Mesothelial cell of epicardium (in vitro differentiated cells): ENCODE measurements around the gene FMN2. TPM values are rescaled to one million over a fixed set of nuclear protein-coding genes. Genes with fewer than 3 reads are reported as not detected.

ENCODE experiments used
- DNase-seq, 2 experiments: peaks; one replicate each; pipeline ENCODE4 v3.0.0; 2021; ENCODE audit warnings: low spot score in 2 of 2; ENCODE audit not compliant: unreplicated experiment in 2 of 2
- H3K27ac Mint-ChIP-seq: 2 replicates; pipeline ENCODE4 v1.8.0; 2021; ENCODE audit warnings: mixed read lengths
- H3K27me3 Mint-ChIP-seq: 2 replicates; pipeline ENCODE4 v1.8.0; 2021; ENCODE audit warnings: low read depth, mixed read lengths
- H3K36me3 Mint-ChIP-seq: 2 replicates; pipeline ENCODE4 v1.8.0; 2021; ENCODE audit warnings: mixed read lengths
- H3K4me1 Mint-ChIP-seq: 2 replicates; pipeline ENCODE4 v1.8.0; 2021; ENCODE audit warnings: mixed read lengths
- H3K4me3 Mint-ChIP-seq: 2 replicates; pipeline ENCODE4 v1.8.0; 2021; ENCODE audit warnings: mild to moderate bottlenecking, moderate library complexity, mixed read lengths
- H3K9me3 Mint-ChIP-seq: 2 replicates; pipeline ENCODE4 v1.8.0; 2021; ENCODE audit warnings: mixed read lengths
- total RNA-seq: library from RNA; stranded (reverse); gene quantifications from 3 replicates; pipeline ENCODE4 v1.2.1, GENCODE V29; 2021
- TF ChIP-seq, protein P1 (sequence below): fragments of 200-600 bp; sonication (generic); IDR thresholded peaks from one replicate; pipeline ENCODE4 v1.5.0; 2021; ENCODE audit warnings: antibody characterized with exemption; ENCODE audit not compliant: unreplicated experiment

FMN2 gene
- total RNA-seq, 1 donor from 2014 or later, result 0.54 TPM

DNA sequence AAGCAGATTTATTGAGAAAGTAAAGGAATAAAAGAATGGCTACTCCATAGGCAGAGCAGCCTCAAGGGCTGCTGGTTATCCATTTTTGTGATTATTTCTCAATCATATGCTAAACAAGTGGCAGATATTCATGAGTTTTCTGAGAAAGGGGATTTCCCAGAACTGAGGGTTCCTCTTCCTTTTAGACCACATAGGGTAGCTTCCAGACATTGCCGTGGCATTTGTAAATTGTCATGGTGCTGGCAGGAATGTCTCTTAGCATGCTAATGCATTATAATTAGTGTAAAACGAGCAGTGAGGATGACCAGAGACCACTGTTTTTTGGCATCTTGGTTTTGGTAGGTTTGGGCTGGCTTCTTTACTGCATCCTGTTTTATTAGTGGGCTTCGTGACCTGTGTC is 16.8 kb upstream of the FMN2 start:
- no peaks in the 10 kb centered on the region for H3K4me1 Mint-ChIP-seq
- no peak overlapping the region for H3K4me3 Mint-ChIP-seq
- H3K9me3 Mint-ChIP-seq, result peaks cover 6% of the 10 kb centered on the region
- no peaks in the 10 kb centered on the region for H3K36me3 Mint-ChIP-seq
- H3K27ac Mint-ChIP-seq, result no peak overlapping the region
- no peaks in the 10 kb centered on the region for H3K27me3 Mint-ChIP-seq
- no peak for DNase-seq
- TF ChIP-seq, protein P1, sequence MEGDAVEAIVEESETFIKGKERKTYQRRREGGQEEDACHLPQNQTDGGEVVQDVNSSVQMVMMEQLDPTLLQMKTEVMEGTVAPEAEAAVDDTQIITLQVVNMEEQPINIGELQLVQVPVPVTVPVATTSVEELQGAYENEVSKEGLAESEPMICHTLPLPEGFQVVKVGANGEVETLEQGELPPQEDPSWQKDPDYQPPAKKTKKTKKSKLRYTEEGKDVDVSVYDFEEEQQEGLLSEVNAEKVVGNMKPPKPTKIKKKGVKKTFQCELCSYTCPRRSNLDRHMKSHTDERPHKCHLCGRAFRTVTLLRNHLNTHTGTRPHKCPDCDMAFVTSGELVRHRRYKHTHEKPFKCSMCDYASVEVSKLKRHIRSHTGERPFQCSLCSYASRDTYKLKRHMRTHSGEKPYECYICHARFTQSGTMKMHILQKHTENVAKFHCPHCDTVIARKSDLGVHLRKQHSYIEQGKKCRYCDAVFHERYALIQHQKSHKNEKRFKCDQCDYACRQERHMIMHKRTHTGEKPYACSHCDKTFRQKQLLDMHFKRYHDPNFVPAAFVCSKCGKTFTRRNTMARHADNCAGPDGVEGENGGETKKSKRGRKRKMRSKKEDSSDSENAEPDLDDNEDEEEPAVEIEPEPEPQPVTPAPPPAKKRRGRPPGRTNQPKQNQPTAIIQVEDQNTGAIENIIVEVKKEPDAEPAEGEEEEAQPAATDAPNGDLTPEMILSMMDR, result no peak

DNA sequence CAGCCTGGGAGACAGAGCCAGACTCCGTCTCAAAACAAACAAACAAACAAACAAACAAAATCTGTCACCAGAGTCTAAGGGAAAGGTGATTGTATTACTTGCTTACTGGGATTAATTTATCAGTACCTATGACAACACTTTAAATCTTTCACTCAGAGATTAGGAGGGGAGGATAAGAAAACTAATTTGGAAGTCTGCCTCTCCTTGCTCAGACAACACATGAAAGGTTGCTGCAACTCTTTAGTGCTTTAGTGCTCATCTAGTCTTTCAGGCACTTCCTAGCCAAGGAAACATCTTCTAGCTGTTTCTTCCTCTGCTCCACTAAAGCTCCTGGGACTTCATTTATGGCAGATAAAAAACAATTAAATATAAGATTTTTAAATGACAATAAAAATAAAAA is 7.3 kb upstream of the FMN2 start:
- Mint-ChIP-seq H3K9me3 (no peaks in the 10 kb centered on the region), H3K27me3 (peaks cover 46% of the 10 kb centered on the region), H3K4me1 (no peaks in the 10 kb centered on the region), H3K27ac (no peak overlapping the region), H3K36me3 (no peaks in the 10 kb centered on the region), H3K4me3 (no peak overlapping the region)
- TF ChIP-seq, protein P1, result no peak
- no peak for DNase-seq

DNA sequence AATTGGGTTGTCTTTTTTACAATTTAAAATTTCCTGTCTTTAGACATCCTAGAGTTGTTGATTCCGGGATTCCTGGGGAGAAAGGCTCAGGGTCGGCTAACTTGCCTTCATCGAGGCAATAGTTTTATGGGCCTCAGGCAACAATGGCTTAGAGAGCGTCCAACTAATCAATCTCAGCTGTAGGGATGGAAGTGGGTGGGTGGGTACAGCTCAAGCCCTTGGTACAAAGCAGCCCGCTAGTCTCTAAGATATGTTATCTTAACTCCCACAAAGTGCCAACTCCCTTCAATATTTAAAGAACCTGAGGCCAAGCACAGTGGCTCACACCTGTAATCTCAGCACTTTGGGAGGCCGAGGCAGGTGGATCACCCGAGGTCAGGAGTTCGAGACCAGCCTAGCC is 6.9 kb upstream of the FMN2 start:
- H3K9me3 Mint-ChIP-seq, result no peaks in the 10 kb centered on the region
- H3K4me1 Mint-ChIP-seq, result no peaks in the 10 kb centered on the region
- no peak for DNase-seq
- TF ChIP-seq, protein P1, result no peak
- peaks cover 50% of the 10 kb centered on the region for H3K27me3 Mint-ChIP-seq
- H3K27ac Mint-ChIP-seq, result no peak overlapping the region
- no peak overlapping the region for H3K4me3 Mint-ChIP-seq
- H3K36me3 Mint-ChIP-seq, result no peaks in the 10 kb centered on the region

DNA sequence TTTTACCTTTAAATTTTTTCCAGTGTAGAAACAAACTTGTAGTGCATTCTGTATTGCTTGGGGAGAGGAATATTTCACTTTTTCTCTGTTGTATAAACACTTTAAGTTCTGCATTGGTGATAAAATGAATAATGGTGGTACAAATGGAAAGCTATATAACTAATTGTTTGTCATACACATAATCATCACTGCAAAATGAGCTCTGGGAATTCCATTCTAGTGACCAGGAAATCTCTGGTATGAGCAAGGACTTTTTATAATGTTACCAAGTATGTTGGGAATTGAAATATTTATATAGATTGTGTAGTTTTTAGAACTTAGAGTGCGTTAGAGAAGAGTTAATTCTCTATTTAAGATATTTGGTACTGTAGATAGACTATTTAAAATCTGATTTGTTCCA is 5.0 kb upstream of the FMN2 start:
- TF ChIP-seq, protein P1, result no peak
- H3K27me3 Mint-ChIP-seq, result peaks cover 67% of the 10 kb centered on the region
- no peak overlapping the region for H3K4me3 Mint-ChIP-seq

DNA sequence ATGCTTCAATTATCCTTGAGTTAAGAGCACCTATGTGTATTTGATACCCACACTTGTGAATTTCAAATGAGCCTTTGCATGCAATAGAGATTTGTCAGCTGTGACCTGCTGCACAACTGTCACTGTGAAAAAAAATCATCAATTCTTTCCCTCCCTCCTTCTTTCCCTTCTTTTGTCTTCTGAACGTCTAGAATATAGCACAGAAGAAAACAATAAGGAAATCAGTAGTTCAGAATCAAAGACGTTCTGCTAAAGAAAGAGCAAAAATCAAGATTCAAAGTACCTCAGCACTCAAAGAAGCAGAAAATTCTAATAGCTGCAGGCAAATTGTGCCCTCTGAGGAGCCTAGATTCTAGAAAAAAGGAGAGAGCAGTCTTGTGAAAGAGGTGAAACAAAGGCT is 1.7 kb upstream of the FMN2 start:
- Mint-ChIP-seq H3K27ac (no peak overlapping the region), H3K4me3 (no peak overlapping the region)

More for the DNA sequence above, 5.0 kb upstream of the FMN2 start:
- Mint-ChIP-seq H3K36me3 (no peaks in the 10 kb centered on the region), H3K27ac (no peak overlapping the region), H3K4me1 (peaks cover 4% of the 10 kb centered on the region), H3K9me3 (no peaks in the 10 kb centered on the region)
- DNase-seq, result no peak

More for the DNA sequence above, 1.7 kb upstream of the FMN2 start:
- no peak for DNase-seq
- no peaks in the 10 kb centered on the region for H3K36me3 Mint-ChIP-seq
- H3K9me3 Mint-ChIP-seq, result no peaks in the 10 kb centered on the region
- H3K27me3 Mint-ChIP-seq, result peaks cover 80% of the 10 kb centered on the region
- H3K4me1 Mint-ChIP-seq, result peaks cover 8% of the 10 kb centered on the region
- TF ChIP-seq, protein P1, result no peak
